HG02938 (cell line): ENCODE results near the gene HLA-DPB1.

Source experiments
- ATAC-seq: cut with Tn5 transposase; IDR thresholded peaks from one replicate; pipeline ENCODE4 v1.9.1; 2021; ENCODE audit warnings: mild to moderate bottlenecking, moderate library complexity; ENCODE audit not compliant: unreplicated experiment

Gene HLA-DPB1

GRCh38 chr6:33128318-33128717 lies 52.5 kb downstream of the HLA-DPB1 start:
- no peak for ATAC-seq

GRCh38 chr6:33132081-33132524 lies 56.3 kb downstream of the HLA-DPB1 start:
- no peak for ATAC-seq

DNA sequence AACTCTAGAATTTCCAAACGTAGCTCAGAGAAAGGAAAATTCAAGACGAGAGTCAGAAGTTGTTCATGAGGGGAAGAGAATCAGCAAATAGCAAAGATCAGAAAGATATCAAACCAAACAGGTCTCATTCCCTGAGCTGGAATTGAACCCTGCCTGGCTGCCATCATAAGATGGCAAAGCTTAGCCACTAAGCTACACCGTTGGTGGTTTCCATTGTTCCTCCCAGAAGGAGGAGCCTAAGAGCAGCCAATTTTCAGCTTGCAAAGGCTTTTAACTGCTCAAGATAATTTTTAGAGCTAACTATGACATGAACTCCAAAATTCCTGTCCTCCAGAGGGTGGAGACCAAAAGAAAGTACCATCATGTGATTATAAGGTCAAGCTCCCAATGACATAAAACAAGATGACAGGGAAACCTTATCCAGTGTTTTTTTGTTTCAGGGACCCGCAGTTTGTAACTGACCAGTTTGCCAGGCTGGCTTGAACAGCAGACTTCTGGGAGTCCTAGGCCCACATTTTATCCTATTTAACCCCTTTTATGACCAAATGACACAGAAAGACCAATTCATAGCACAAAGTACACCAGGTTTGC lies 60.6 kb downstream of the HLA-DPB1 start:
- no peak for ATAC-seq
